HepG2 (cell line): ENCODE data around the gene IMP3. TPM values are rescaled to one million over a fixed set of nuclear protein-coding genes. Genes with fewer than 3 reads are reported as not detected.

Experiments
- ELF4 ChIP-seq: sonication (generic); formaldehyde crosslinking; IDR thresholded peaks from 2 replicates; pipeline ENCODE4 v1.5.0; 2020; ENCODE audit warnings: missing genetic modification reagents, mild to moderate bottlenecking, moderate library complexity, borderline replicate concordance
- HBP1 ChIP-seq: IDR thresholded peaks from 2 replicates; pipeline ENCODE4 v1.6.1; 2016; ENCODE audit warnings: low read depth, control low read depth
- IRX3 ChIP-seq: sonication (generic); formaldehyde crosslinking; IDR thresholded peaks from 2 replicates; pipeline ENCODE4 v1.8.1; 2023; ENCODE audit warnings: mild to moderate bottlenecking, low read depth, missing genetic modification reagents, borderline replicate concordance
- KAT2B ChIP-seq: fragments of 150-350 bp; IDR thresholded peaks from 2 replicates; pipeline ENCODE4 v1.6.1; 2014; ENCODE audit warnings: low read depth, low read length, borderline replicate concordance
- SAP130 ChIP-seq: IDR thresholded peaks from 2 replicates; pipeline ENCODE4 v1.6.1; 2016; ENCODE audit warnings: low read depth
- SNAPC5 ChIP-seq: sonication (generic); formaldehyde crosslinking; IDR thresholded peaks from 2 replicates; pipeline ENCODE4 v1.8.1; 2023; ENCODE audit warnings: mild to moderate bottlenecking, missing genetic modification reagents, borderline replicate concordance
- SP2 ChIP-seq: sonication (generic); formaldehyde crosslinking; IDR thresholded peaks from 2 replicates; pipeline ENCODE4 v1.5.1; 2020; ENCODE audit warnings: mild to moderate bottlenecking, missing genetic modification reagents
- SSRP1 ChIP-seq: IDR thresholded peaks from 2 replicates; pipeline ENCODE4 v1.6.1; 2016; ENCODE audit warnings: control low read depth
- TCF7L2 ChIP-seq: IDR thresholded peaks from 2 replicates; pipeline ENCODE4 v1.6.1; 2011; ENCODE audit warnings: mild to moderate bottlenecking, low read depth, low read length, moderate library complexity
- YEATS4 ChIP-seq: sonication (generic); formaldehyde crosslinking; IDR thresholded peaks from 2 replicates; pipeline ENCODE4 v1.4.0; 2020; ENCODE audit warnings: missing genetic modification reagents, borderline replicate concordance
- ZNF230 ChIP-seq: sonication (generic); formaldehyde crosslinking; IDR thresholded peaks from 2 replicates; pipeline ENCODE4 v1.4.0; 2020; ENCODE audit warnings: mild to moderate bottlenecking, missing genetic modification reagents
- ZNF329 ChIP-seq: sonication (generic); formaldehyde crosslinking; IDR thresholded peaks from 2 replicates; pipeline ENCODE4 v1.9.0; 2021; ENCODE audit warnings: low read depth, mild to moderate bottlenecking, missing genetic modification reagents
- ZNF33A ChIP-seq: sonication (generic); formaldehyde crosslinking; IDR thresholded peaks from 2 replicates; pipeline ENCODE4 v1.5.1; 2020; ENCODE audit warnings: missing genetic modification reagents, mild to moderate bottlenecking, moderate library complexity, borderline replicate concordance
- ZNF543 ChIP-seq: sonication (generic); formaldehyde crosslinking; IDR thresholded peaks from 2 replicates; pipeline ENCODE4 v1.4.0; 2020; ENCODE audit warnings: mild to moderate bottlenecking, missing genetic modification reagents
- ZNF816 ChIP-seq: sonication (generic); formaldehyde crosslinking; IDR thresholded peaks from 2 replicates; pipeline ENCODE4 v1.8.0; 2022; ENCODE audit warnings: missing genetic modification reagents, mild to moderate bottlenecking, borderline replicate concordance
- polyA plus RNA-seq, 8 experiments: library from polyadenylated mRNA; depleted of rRNA in 3 of 8; stranded (reverse) in 7 of 8; unstranded in 1 of 8; fragments of >200 nt; fragmentation: Illumina TruSeq in 4 of 8; extraction: Trizol in 4 of 8; gene quantifications; 2 replicates each; pipeline versions ENCODE4 v1.2.1 to v1.2.3, GENCODE V29; 2011 to 2016; ENCODE audit warnings: low read depth in 4 of 8, missing spikeins in 1 of 8, mixed read lengths in 1 of 8; ENCODE audit not compliant: insufficient read depth in 1 of 8
- total RNA-seq, 5 experiments: library from RNA; depleted of rRNA; stranded (reverse); fragments of >200 nt; fragmentation: Illumina TruSeq; extraction: Trizol; gene quantifications; 2 replicates each; pipeline ENCODE4 v1.2.3, GENCODE V29; 2016; ENCODE audit warnings: low read depth in 1 of 5
- TF ChIP-seq, protein P1 (sequence below): sonication (generic); formaldehyde crosslinking; IDR thresholded peaks from 2 replicates; pipeline ENCODE4 v1.4.0; 2020; ENCODE audit warnings: mild to moderate bottlenecking, missing genetic modification reagents, borderline replicate concordance
- TF ChIP-seq, protein P2 (sequence below): sonication (generic); formaldehyde crosslinking; IDR thresholded peaks from 2 replicates; pipeline ENCODE4 v1.4.0; 2020; ENCODE audit warnings: mild to moderate bottlenecking, missing genetic modification reagents
- TF ChIP-seq, protein P3 (sequence below): sonication (generic); formaldehyde crosslinking; IDR thresholded peaks from 2 replicates; pipeline ENCODE4 v1.8.0; 2022; ENCODE audit warnings: mild to moderate bottlenecking, missing genetic modification reagents; ENCODE audit not compliant: insufficient replicate concordance

The IMP3 gene
- total and polyA plus RNA-seq, 2 of the 13 experiments (the other 11 are each of a cell fraction or from before 2014, with no cell fraction given): 38.3 to 143 TPM

DNA sequence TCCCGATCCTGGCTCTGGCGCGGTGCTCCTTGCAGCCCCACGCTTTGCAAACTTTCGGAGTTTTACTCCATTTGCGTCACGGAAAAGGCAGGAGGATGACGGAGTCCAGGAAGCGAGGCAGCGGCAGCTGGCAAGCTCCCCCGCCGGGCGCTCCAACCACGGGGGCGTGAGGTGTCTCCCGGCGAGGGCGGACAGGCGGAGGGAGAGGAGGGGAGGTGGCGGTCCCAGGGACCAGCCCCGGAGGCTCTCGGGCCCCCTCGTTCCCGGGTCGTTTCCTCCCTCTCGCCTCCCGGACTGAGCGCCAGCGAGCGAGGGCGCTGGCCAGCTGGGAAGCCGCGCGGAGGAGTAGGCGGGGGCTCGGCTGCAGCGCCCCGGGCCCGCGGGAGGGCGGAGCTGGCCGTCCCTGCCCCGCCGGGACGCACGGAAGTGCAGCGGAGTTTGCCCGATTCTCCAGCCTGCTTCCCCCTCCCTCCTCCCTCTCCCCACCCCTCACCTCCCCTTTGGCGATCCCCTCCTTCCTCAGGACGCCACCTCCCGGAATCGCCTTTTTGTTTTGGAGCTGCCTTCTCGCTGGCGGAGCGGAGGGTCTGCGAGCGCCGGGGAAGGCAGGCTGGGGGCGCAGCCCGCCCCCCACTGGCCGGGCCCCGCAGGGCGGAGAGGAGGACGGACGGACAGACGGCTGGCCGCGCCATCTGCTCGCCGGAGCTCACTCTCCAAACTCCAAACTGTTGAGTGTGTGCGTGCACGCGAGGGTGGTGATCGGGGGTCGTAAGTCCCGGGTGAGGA is 7.5 kb upstream of the IMP3 start, which contains the start of gene SNX33 (continued):
- TF ChIP-seq HBP1 (CRISPR knock-in tag): peak; percentile 25; the same call in 1 of the 2 replicates
- 0 out of 2 replicates have a peak, but pooled peaks have one; percentile 15 for TF ChIP-seq ZNF816 (CRISPR knock-in tag)
- no peak for TF ChIP-seq TCF7L2
- TF ChIP-seq YEATS4 (CRISPR knock-in tag): peak; percentile 22; the same call in 1 of the 2 replicates
- TF ChIP-seq ELF4 (CRISPR knock-in tag): no peak
- TF ChIP-seq SNAPC5: peak; percentile 78; the same call in 1 of the 2 replicates
- TF ChIP-seq SP2 (CRISPR knock-in tag): peak; percentile 44; the same call in 1 of the 2 replicates
- no peak for TF ChIP-seq KAT2B
- TF ChIP-seq, protein P1, sequence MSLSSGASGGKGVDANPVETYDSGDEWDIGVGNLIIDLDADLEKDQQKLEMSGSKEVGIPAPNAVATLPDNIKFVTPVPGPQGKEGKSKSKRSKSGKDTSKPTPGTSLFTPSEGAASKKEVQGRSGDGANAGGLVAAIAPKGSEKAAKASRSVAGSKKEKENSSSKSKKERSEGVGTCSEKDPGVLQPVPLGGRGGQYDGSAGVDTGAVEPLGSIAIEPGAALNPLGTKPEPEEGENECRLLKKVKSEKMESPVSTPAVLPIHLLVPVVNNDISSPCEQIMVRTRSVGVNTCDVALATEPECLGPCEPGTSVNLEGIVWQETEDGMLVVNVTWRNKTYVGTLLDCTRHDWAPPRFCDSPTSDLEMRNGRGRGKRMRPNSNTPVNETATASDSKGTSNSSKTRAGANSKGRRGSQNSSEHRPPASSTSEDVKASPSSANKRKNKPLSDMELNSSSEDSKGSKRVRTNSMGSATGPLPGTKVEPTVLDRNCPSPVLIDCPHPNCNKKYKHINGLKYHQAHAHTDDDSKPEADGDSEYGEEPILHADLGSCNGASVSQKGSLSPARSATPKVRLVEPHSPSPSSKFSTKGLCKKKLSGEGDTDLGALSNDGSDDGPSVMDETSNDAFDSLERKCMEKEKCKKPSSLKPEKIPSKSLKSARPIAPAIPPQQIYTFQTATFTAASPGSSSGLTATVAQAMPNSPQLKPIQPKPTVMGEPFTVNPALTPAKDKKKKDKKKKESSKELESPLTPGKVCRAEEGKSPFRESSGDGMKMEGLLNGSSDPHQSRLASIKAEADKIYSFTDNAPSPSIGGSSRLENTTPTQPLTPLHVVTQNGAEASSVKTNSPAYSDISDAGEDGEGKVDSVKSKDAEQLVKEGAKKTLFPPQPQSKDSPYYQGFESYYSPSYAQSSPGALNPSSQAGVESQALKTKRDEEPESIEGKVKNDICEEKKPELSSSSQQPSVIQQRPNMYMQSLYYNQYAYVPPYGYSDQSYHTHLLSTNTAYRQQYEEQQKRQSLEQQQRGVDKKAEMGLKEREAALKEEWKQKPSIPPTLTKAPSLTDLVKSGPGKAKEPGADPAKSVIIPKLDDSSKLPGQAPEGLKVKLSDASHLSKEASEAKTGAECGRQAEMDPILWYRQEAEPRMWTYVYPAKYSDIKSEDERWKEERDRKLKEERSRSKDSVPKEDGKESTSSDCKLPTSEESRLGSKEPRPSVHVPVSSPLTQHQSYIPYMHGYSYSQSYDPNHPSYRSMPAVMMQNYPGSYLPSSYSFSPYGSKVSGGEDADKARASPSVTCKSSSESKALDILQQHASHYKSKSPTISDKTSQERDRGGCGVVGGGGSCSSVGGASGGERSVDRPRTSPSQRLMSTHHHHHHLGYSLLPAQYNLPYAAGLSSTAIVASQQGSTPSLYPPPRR (CRISPR knock-in tag): 0 out of 2 replicates have a peak, but pooled peaks have one; percentile 30
- TF ChIP-seq IRX3 (CRISPR knock-in tag): peak; percentile 74; the same call in 1 of the 2 replicates
- TF ChIP-seq, protein P2, sequence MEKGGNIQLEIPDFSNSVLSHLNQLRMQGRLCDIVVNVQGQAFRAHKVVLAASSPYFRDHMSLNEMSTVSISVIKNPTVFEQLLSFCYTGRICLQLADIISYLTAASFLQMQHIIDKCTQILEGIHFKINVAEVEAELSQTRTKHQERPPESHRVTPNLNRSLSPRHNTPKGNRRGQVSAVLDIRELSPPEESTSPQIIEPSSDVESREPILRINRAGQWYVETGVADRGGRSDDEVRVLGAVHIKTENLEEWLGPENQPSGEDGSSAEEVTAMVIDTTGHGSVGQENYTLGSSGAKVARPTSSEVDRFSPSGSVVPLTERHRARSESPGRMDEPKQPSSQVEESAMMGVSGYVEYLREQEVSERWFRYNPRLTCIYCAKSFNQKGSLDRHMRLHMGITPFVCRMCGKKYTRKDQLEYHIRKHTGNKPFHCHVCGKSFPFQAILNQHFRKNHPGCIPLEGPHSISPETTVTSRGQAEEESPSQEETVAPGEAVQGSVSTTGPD (CRISPR knock-in tag): no peak
- 0 out of 2 replicates have a peak, but pooled peaks have one; percentile 38 for TF ChIP-seq ZNF33A (CRISPR knock-in tag)
- TF ChIP-seq ZNF329 (CRISPR knock-in tag): peak; percentile 56; the same call in 1 of the 2 replicates
- peak; percentile 67 for TF ChIP-seq ZNF543 (CRISPR knock-in tag)
- TF ChIP-seq SAP130 (CRISPR knock-in tag): peak; percentile 76; the same call in 1 of the 2 replicates
- no peak for TF ChIP-seq SSRP1 (CRISPR knock-in tag)
- peak; percentile 7; the same call in 1 of the 2 replicates for TF ChIP-seq ZNF230 (CRISPR knock-in tag)
- TF ChIP-seq, protein P3, sequence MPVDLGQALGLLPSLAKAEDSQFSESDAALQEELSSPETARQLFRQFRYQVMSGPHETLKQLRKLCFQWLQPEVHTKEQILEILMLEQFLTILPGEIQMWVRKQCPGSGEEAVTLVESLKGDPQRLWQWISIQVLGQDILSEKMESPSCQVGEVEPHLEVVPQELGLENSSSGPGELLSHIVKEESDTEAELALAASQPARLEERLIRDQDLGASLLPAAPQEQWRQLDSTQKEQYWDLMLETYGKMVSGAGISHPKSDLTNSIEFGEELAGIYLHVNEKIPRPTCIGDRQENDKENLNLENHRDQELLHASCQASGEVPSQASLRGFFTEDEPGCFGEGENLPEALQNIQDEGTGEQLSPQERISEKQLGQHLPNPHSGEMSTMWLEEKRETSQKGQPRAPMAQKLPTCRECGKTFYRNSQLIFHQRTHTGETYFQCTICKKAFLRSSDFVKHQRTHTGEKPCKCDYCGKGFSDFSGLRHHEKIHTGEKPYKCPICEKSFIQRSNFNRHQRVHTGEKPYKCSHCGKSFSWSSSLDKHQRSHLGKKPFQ (CRISPR knock-in tag): no peak
